ENCODE data around the gene SNIP1.

DNA sequence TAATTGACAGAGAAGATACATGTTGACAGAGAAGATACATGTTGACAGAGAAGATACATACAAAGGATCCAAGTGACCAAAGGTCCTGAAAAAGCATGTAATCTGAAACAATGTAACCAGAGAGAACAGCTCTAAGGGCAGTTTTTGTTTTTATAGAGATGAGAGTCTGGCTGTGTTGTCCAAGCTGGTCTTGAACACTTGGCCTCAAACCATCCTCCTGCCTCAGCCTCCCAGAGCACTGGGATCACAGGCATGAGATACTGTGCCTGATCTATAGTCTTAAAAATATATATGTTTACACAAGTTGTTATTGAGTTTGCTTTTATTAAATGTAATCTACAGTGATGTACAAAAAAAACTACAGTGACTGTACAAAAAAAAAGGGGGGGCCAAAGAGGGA is 52.0 kb downstream of the SNIP1 start:
- TF ChIP-seq CTCF (IDR thresholded peaks at IDR 0.05; ENCODE audit: low read length) (no peak), EZH2 (IDR thresholded peaks at IDR 0.05; ENCODE audit: borderline replicate concordance, low read length) (no peak)
